C4-2B (cell line): ENCODE measurements around the gene IGF2.
"Not testable (repeated sequence)": the region's sequence is repeated elsewhere in the genome, so short reads cannot be mapped to it uniquely, and the experiment has no call there.

ENCODE experiments used
- H3K27ac ChIP-seq: fragments of 450-650 bp; 2 replicates; pipeline ENCODE4 v1.5.1; 2017
- CTCF ChIP-seq: fragments of 450-650 bp; conservative IDR thresholded peaks from 2 replicates; pipeline ENCODE4 v1.5.1; 2017; ENCODE audit warnings: mild to moderate bottlenecking
- ZFX ChIP-seq: fragments of 450-650 bp; IDR thresholded peaks from 2 replicates; pipeline ENCODE4 v1.6.1; 2017

The IGF2 gene

GRCh38 chr11:2182075-2182474 is 42.9 kb upstream of the IGF2 start:
- no peak for TF ChIP-seq ZFX
- no peak overlapping the region for H3K27ac ChIP-seq

- TF ChIP-seq ZFX: no peak
- TF ChIP-seq CTCF: no peak
- H3K27ac ChIP-seq: no peak overlapping the region
Measured at GRCh38 chr11:2180789-2181370, 41.7 kb upstream of the IGF2 start.

DNA sequence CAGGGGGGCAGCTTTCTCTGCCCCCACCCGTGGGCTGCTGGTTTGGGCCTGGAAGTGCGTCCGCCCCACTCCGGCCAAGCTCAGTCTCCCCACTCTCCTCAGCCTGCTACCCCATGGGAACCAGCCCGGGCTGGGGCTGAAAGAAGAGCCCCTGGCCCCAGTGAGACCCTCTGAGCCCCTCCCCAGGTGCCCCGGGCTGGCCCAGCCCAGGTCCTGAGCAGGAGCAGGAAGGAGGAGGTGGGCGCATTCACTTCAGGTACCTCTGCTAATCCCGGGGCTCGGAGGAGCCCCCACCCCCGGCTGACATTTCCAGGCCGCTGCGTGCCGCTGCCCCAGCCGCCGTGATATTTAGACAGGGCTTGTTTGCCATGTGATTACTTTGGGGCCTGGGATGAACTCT is 41.2 kb upstream of the IGF2 start:
- H3K27ac ChIP-seq: no peak overlapping the region
- no peak for TF ChIP-seq CTCF
- no peak for TF ChIP-seq ZFX

GRCh38 chr11:2179516-2179915 is 40.3 kb upstream of the IGF2 start:
- TF ChIP-seq CTCF (no peak), ZFX (no peak)
- H3K27ac ChIP-seq: no peak overlapping the region

GRCh38 chr11:2178906-2179494 is 39.8 kb upstream of the IGF2 start:
- H3K27ac ChIP-seq: no peak overlapping the region
- TF ChIP-seq CTCF (no peak), ZFX (no peak)

GRCh38 chr11:2178055-2178773 is 39.0 kb upstream of the IGF2 start:
- H3K27ac ChIP-seq: not testable (repeated sequence)

DNA sequence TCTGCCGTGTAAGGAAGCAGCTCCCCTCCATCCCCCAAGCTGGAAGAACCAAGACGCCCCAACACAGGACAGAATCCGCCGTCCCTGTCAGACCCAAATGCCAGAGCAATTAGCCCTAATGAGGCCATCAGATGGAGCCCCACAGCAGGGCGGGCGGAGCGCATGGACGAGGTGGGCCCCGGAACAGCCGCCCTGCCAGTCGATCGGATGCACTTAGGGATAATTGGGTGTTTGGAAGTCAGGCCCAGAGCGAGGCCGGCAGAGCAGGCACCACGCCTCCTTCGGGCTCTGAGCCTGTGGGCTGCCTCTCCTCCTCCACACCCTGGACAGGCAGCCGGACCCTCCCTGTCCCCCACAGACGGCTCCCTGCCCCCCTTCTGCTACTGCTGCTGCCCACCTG is 37.9 kb upstream of the IGF2 start:
- no peak overlapping the region for H3K27ac ChIP-seq
- TF ChIP-seq CTCF (no peak), ZFX (no peak)

DNA sequence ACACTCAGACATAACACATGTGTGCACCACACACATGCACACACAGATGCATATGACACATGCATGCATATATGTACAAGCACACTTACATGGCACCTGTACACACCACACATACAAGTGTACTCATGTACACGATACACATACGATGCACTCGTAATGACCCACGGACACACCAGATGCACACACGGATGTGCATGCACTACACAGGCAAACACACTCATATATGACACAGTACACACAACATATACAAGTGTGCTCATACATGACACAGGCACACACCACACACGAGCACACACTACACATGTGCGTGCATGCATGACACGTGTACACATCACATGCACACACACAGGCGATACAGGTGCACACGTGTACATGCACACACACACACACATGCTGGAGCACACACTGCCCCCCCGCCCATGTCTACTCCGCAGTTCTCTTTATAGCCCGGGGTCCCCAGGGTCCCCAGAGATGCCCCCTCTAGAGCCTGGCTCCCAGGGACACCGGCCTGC is 37.3 kb upstream of the IGF2 start:
- TF ChIP-seq ZFX: no peak
- no peak for TF ChIP-seq CTCF
- no peak overlapping the region for H3K27ac ChIP-seq
